Measurements from ENCODE around the gene CWC27.

DNA sequence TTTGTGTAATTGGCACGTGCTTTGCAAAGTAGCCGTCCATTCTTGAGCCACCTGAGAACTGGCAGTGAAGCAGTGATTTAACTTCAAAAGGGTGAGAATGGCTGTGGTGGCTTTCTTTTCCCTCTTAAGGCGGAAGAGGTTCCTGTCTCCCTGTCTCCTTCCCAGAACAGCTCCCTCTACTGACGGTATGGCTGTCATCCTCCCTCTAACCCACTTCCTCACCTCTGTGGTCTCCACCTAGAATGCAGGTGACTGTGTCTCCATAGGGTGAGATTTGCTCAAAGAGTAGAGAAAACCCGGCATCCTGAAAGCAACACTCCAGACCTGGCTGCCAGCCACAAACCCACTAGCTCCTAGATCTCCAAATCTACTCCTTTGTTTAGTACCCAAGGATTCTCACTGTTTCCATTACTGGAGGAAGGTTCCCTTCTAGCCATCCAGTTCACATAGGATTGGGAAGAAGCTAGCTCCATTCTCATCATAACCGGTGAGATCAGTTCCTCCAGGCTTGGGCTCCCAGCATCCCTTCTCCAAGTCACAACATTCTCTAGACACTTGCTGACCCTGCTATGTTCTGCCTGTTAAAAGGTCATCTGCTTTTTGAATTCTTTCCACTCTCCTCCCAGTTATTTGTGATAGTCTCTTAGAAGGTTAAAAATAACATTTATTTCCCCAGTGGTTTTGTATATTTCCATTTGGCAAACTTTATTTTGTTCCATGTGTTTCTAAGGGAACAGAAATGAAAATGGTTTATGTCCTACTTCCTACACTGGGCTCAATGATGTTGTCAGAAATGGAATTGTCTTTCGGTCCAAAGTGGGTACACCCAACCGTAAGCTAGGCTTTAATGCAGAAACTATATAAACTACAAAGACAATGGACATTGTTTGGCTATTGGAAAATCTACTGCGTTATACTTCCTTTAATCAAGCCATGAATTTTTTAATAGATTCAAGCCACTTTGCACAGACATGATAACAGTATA is 269.4 kb downstream of the CWC27 start:
- TF ChIP-seq POLR2AphosphoS5 (IDR thresholded peaks at IDR 0.05; ENCODE audit: low read depth) = no peak
- no peak for TF ChIP-seq CTCF (IDR thresholded peaks at IDR 0.05; ENCODE audit: insufficient read depth, low read length)
